ENCODE measurements around the gene GPR146.

GPR146 gene

GRCh38 chr7:1078519-1078918 is 34.2 kb downstream of the GPR146 start:
- no peak for DNase-seq (ENCODE audit: low spot score)

- DNase-seq (ENCODE audit: low spot score) = no peak
Observed at GRCh38 chr7:1078985-1079384, 34.6 kb downstream of the GPR146 start.

GRCh38 chr7:1079546-1079945 is 35.2 kb downstream of the GPR146 start:
- no peak for DNase-seq (ENCODE audit: low spot score)

DNA sequence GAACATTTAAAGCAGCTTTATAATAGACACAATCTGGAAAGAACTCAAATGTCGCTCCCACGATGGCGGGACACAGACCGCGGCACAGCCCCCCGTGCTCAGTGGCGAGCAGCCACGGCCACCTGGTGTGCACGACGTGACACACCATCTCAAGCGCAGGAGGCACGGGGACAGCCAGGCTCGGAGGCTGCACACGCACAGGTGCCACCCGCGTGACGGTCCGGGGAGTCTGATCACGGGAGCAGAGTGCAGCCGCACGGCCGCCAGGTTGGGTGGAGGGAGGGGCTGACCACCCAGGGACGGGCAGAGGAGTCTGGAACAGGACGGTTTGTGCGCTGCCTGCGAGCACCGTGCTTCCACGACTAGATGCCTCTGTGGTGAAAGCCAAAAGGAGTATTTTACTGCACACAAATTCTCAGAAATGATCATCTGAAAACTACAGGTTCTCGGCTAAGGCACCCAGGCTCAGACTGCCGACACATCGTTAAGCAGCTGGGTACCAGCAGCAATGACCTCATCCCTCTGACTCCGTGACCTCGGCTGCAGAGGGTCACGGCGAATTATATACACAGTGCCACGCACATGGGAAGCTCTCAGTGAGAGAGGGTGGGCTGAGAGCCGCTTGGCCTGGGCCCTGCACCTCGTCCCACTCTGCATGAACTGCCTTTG is 36.0 kb downstream of the GPR146 start:
- no peak for DNase-seq (ENCODE audit: low spot score)

DNA sequence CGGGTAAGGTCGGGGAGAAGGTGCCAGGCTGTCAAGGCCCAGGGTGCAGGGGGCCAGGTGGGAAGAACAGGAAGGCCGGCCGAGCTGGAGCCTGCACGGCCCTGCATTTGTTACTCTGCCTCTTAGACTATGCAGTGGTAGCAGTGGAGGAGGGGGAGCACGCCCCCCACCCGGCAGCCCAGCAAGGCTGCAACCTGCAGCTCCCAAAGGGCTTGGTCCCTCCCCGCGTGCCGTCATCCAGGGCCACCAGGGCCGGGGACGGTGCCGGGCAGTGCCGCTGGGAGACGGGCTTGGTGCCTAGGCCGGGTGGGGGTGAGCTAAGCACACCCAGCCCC is 36.5 kb downstream of the GPR146 start:
- DNase-seq (ENCODE audit: low spot score) = no peak

- no peak for DNase-seq (ENCODE audit: low spot score)
Observed at GRCh38 chr7:1081336-1081735, 37.0 kb downstream of the GPR146 start.

DNA sequence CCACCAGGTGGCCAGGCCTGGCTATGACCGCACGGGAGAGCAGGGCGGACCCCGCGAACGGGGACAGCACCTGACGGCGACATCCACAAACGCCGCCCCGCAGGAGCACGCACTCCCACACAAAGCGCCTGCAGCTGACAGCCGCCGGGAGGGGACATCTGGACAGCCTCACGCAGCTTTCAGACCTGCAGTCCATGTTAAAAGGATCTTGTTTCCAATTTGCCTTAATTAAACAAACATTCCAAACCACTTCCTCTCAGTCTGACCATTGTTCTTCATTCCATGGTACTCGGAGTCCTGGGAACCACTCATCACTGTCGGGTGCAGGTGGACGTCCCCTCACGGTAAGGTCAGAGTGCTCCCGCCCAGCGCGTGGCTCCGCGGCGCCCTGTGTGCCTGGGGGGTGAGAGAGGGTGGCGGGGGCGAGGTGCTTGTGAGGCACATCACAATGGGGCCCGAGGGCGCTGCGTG is 37.6 kb downstream of the GPR146 start:
- DNase-seq (ENCODE audit: low spot score) = no peak

DNA sequence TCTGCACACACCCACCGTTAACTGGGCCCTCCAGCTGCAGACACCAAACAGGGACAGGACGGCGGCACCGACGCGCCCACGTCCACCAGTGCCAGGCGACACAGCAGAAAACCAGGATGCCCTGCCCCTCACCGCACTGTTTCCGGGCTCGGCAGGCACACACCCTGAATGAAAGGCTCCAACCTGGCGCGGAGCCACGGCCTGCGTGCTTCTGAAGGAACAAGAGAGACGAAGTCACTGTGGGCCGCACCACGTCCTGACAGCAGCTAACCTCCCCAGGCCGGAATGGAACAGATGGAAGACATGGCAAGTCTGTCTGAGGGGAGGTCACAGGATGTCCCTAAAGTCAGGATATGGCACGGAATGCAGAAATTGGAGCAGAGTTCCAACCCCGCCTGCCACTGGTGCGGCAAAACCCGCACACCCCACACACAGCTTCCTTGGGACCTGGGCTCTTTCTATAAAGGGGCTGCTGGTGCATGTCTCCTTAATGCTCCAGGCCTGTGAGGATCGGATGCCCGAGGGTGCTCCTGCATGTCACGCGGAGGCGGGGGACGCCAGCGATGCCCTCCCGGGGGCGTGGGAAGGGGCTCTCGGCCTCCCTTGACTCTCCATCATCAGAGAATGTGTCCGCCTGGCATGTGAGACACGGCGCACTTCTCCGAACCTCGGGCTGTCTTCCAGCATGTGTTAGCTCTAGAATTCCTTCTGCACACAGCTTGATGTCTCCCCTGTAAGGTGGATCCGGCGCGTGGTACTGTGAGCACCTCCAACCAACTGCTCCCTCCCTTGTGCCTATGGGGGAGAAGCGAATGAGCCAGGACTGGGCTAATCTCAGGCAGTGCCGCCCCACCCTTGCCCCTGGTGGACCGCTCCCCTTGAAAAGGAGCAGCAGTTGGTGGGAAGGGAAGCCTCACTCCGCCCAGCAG is 39.6 kb downstream of the GPR146 start:
- DNase-seq (ENCODE audit: low spot score) = no peak

DNA sequence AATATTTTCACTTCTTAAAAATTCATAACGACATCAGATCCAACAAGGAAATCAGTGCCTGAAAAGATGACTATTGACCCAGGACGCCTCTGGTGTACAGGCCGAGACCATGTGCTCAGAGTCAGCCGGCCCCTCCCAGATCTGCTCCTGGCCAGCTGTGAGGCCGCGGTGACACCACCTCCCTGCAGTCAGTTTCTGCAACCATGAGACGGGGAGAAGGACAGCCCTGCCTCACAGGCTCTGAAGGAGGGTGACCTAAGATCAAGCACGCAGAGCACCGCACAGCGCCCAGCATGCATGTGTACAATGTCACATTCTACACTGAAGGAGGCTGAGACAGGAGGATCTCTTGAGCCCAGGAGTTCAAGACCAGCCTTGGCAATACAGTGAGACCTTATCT is 40.9 kb downstream of the GPR146 start:
- DNase-seq (ENCODE audit: low spot score) = no peak

GRCh38 chr7:1085910-1086421 is 41.6 kb downstream of the GPR146 start:
- DNase-seq (ENCODE audit: low spot score) = peak; percentile 66

- DNase-seq (ENCODE audit: low spot score) = peak; percentile 92
Observed at GRCh38 chr7:1086588-1087464, 42.5 kb downstream of the GPR146 start.

- peak; percentile 72 for DNase-seq (ENCODE audit: low spot score)
Observed at GRCh38 chr7:1087465-1087814, 43.1 kb downstream of the GPR146 start.

DNA sequence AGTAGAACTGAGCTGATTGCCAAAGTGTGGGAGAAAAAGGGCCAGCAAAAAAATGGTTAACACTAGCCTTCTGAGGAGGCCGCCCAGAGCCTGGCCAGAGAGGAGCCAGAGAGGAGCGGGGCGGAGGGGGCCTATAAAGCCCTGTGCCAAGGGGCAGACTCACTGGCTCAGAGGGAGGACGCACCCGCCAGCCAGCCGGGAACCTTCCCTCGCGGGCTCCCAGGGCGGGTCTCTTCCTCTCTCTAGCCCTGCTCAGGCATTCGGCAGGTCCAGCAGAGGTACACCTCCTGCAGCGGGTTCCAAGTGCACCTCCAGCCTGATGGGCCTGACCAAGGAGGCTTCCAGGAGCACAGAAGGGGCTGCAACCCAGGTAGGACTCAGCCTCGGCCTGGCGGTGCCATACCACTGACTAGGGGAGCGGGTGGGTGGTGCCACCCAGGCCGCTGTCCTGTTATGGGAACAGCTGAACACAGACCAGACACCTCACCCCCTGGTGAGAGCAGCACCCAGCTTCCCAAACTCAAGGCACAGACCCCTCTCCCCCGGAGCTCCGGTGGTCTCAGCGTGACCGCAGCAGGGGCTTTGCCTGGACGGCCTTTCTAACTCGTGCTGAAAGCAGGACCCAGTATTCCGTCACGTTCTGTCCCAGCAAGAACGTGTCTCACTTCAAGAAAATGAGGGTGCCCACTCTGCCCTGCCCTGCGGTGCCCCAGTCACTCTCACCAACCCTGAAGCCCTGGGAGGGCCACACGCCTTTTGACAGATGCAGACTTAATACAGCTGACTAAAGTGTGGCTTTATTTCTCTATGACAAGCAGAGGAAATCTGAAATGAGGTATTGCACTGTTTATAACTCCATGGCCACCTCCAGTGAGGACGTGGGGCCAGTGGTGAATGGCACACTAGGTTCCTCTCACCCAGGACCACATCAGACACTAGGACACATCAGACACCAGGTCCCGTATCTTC is 43.9 kb downstream of the GPR146 start, which contains the start of gene GPER1:
TSS of gene GPER1 (plus strand) at position 162 of the 969 bp plus-strand sequence. CDS start 3,616 bp downstream, outside the sequence.
- peak; percentile 83 for DNase-seq (ENCODE audit: low spot score)

DNA sequence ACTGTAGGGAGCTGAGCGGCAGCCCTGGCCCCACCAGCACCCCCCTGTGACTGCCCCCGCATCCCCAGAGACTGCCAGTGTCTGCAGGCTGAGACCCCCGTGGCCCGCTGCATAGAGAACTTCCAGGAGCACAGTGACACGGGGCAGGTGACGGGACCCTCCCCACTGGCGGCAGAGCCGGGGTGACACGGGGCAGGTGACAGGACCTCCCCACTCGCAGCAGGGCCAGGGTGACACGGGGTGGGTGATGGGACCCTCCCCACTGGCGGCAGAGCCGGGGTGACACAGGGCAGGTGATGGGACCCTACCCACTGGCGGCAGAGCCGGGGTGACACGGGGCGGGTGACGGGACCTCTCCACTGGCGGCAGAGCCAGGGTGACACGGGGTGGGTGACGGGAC is 45.9 kb downstream of the GPR146 start:
- no peak for DNase-seq (ENCODE audit: low spot score)

DNA sequence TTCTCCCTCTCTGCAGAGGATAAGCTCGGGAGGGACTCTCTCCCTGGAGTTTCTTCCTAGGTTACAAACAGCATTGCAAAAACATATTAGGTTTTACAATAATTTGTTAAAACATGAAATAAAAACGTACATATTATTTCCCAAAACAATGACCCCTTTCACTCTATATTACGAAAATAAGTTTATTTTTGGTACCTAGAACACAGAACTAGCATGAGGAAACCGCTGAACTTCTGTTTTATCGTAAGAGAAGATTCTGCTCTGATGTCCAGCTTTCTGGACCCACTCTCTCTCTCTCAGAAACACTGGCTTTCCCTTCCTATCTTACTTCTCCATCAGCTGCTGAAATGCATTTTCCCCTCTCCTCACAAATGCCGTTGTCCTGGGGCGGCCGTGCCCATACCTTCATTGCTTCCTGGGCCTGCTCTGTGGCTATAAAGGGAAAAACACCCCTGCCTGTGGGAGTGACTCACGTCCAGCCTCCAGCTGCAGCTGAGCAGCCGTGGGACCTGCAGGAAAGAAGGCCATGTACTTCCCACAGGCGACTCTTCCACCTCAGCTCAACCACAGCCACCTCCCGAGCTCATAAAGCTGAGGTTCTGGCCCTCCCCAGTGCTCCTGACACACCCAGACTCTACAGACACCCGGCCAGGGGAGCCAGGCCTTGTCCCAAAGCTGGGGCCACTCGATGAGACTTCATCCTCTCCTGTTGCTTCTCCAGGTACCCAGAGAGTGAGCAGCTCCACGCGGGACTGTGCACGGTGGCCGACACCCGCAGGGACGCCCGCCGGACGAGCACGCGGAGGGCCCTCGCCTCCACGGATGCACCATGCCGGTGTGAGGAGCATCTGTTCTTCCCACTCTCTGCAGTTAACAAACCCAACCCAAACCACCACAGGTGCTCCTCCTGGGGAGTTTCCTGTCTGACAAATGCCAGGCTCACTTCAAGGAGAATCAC is 46.6 kb downstream of the GPR146 start:
- no peak for DNase-seq (ENCODE audit: low spot score)

- no peak for DNase-seq (ENCODE audit: low spot score)
Observed at GRCh38 chr7:1091644-1092027, 47.3 kb downstream of the GPR146 start.

GRCh38 chr7:1092161-1092632 is 47.9 kb downstream of the GPR146 start:
- no peak for DNase-seq (ENCODE audit: low spot score)

DNA sequence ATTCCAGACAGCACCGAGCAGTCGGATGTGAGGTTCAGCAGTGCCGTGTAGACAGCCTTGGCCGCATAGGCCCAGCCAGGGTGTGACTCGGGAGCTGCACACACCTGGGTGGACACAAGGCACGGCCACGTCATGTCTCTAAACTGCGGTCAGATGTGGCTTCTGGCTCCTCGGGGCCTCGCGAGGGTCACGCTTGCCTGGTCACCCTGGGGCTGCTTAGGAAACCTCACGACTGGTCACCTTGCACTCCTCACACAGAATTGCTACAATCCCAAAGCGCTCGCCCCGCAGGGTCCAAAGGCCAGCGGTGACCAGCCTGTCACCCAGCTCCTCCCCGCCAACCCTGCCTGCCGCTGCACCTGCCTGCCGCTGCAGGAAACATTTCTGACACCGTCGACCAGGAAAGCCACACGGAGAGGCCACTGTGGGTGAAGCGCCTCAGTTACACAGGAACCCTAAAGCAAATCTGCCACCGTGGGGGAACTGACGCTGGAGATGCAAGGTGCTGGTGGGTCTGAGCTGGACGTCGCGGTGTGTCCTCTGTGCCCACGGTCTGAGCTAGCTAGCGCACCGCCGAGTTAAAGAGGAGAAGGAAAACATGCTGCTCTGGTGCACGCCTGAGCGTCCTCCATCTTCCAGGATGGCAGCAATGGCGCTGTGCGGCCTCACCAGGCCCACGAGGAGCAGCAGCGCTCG is 48.6 kb downstream of the GPR146 start:
- DNase-seq (ENCODE audit: low spot score) = no peak

- no peak for DNase-seq (ENCODE audit: low spot score)
Observed at GRCh38 chr7:1093502-1093843, 49.1 kb downstream of the GPR146 start.
